ENCODE data around the gene CKMT2.

CKMT2 gene

GRCh38 chr5:81219389-81219788, 13.7 kb upstream of the CKMT2 start:
- DNase-seq, result no peak

GRCh38 chr5:81222285-81222684, 10.8 kb upstream of the CKMT2 start:
- DNase-seq, result no peak

- no peak for DNase-seq
These were observed 7.7 kb upstream of the CKMT2 start for GRCh38 chr5:81225463-81225862.

- DNase-seq, result no peak
These were observed 6.8 kb upstream of the CKMT2 start for GRCh38 chr5:81226286-81226685.

GRCh38 chr5:81226949-81227348, 6.2 kb upstream of the CKMT2 start:
- DNase-seq, result no peak

- DNase-seq, result no peak
These were observed 5.0 kb upstream of the CKMT2 start for GRCh38 chr5:81228084-81228483.

- peak; percentile 17 for DNase-seq
These were observed 2.7 kb upstream of the CKMT2 start for GRCh38 chr5:81230416-81230815.

- DNase-seq, result no peak
These were observed 550 bp upstream of the CKMT2 start for GRCh38 chr5:81232464-81233079.

- no peak for DNase-seq
These were observed 1.2 kb downstream of the CKMT2 start for GRCh38 chr5:81234299-81234698.

- no peak for DNase-seq
These were observed 1.7 kb downstream of the CKMT2 start for GRCh38 chr5:81234801-81235200.

- no peak for DNase-seq
These were observed 2.4 kb downstream of the CKMT2 start for GRCh38 chr5:81235287-81236072.

- DNase-seq, result no peak
These were observed 5.3 kb downstream of the CKMT2 start for GRCh38 chr5:81238460-81238859.

- DNase-seq, result no peak
These were observed 6.5 kb downstream of the CKMT2 start for GRCh38 chr5:81239613-81240012.

- no peak for DNase-seq
These were observed 7.9 kb downstream of the CKMT2 start for GRCh38 chr5:81241001-81241400.

- no peak for DNase-seq
These were observed 9.0 kb downstream of the CKMT2 start for GRCh38 chr5:81241961-81242648.

- no peak for DNase-seq
These were observed 9.8 kb downstream of the CKMT2 start for GRCh38 chr5:81242906-81243436.

GRCh38 chr5:81244451-81244850, 11.3 kb downstream of the CKMT2 start:
- no peak for DNase-seq

GRCh38 chr5:81245871-81246235, 12.7 kb downstream of the CKMT2 start:
- no peak for DNase-seq

- DNase-seq, result no peak
These were observed 13.6 kb downstream of the CKMT2 start for GRCh38 chr5:81246697-81247096.

GRCh38 chr5:81247441-81247972, 14.4 kb downstream of the CKMT2 start:
- no peak for DNase-seq

GRCh38 chr5:81249240-81249639, 16.1 kb downstream of the CKMT2 start:
- DNase-seq, result no peak

- no peak for DNase-seq
These were observed 16.9 kb downstream of the CKMT2 start for GRCh38 chr5:81250004-81250403.

GRCh38 chr5:81251922-81252321, 18.8 kb downstream of the CKMT2 start:
- DNase-seq, result no peak

- DNase-seq, result no peak
These were observed 19.8 kb downstream of the CKMT2 start for GRCh38 chr5:81252904-81253303.
